Naive thymus-derived CD4-positive, alpha-beta T cell (primary cell): ENCODE measurements around the gene CHRFAM7A. TPM values are rescaled to one million over a fixed set of nuclear protein-coding genes. Genes with fewer than 3 reads are reported as not detected.
A peak's percentile ranks its signal among the peaks of the same experiment; 100 is the strongest.
"Not testable (repeated sequence)": the region's sequence is repeated elsewhere in the genome, so short reads cannot be mapped to it uniquely, and the experiment has no call there.

Experiments
- ATAC-seq: fragments of 150-1000 bp; cut with Tn5 transposase; 2 replicates; pipeline ENCODE4 v1.10.0; 2021; ENCODE audit warnings: mild to moderate bottlenecking, moderate library complexity
- CTCF ChIA-PET: fragments of 350-600 bp; sonication (Branson Sonifier 250); formaldehyde crosslinking; loops from one replicate; lab custom pipeline; 2021; ENCODE audit warnings: antibody characterized with exemption; lab: Charles Lee
- POLR2A ChIA-PET: fragments of 350-600 bp; sonication (Branson Sonifier 250); formaldehyde crosslinking; loops from one replicate; lab custom pipeline; 2021; ENCODE audit warnings: antibody characterized with exemption, inconsistent platforms; lab: Charles Lee
- DNase-seq, 9 donors: peaks; one replicate each; pipeline versions ENCODE4 v3.0.0 to v3.0.0-alpha.2; 2020 to 2022; ENCODE audit warnings: mixed read lengths in 1 of 9
- H3K27ac ChIP-seq: one replicate; pipeline ENCODE4 v1.7.0; 2013; ENCODE audit warnings: mild to moderate bottlenecking, low read depth, low read length, moderate library complexity
- H3K27me3 ChIP-seq, 2 donors: one replicate each; pipeline ENCODE4 v1.7.0; 2013; ENCODE audit warnings: low read length in 2 of 2, mild to moderate bottlenecking in 2 of 2, moderate library complexity in 2 of 2; ENCODE audit not compliant: control insufficient read depth in 2 of 2, insufficient read depth in 2 of 2
- H3K36me3 ChIP-seq, 3 experiments: 1 replicate in 2 of 3; 2 replicates in 1 of 3; pipeline ENCODE4 v1.7.0; 2013; ENCODE audit warnings: low read length in 3 of 3, mild to moderate bottlenecking in 3 of 3, moderate library complexity in 1 of 3; ENCODE audit not compliant: insufficient read depth in 3 of 3, control insufficient read depth in 2 of 3
- H3K4me1 ChIP-seq, 2 donors: one replicate each; pipeline ENCODE4 v1.7.0; 2013; ENCODE audit warnings: low read length in 2 of 2, mild to moderate bottlenecking in 2 of 2, moderate library complexity in 1 of 2; ENCODE audit not compliant: control insufficient read depth in 2 of 2, insufficient read depth in 2 of 2
- H3K4me3 ChIP-seq: 2 replicates; pipeline ENCODE4 v1.7.0; 2013; ENCODE audit warnings: mild to moderate bottlenecking, low read length
- H3K9me3 ChIP-seq, 3 experiments: 1 replicate in 2 of 3; 2 replicates in 1 of 3; pipeline ENCODE4 v1.7.0; 2013; ENCODE audit warnings: low read length in 3 of 3; ENCODE audit not compliant: control insufficient read depth in 2 of 3
- H3K27ac Mint-ChIP-seq, 9 donors: one replicate each; pipeline ENCODE4 v1.8.0; 2020 to 2022; ENCODE audit warnings: mixed read lengths in 9 of 9, mild to moderate bottlenecking in 8 of 9, moderate library complexity in 5 of 9, inconsistent platforms in 2 of 9
- H3K27me3 Mint-ChIP-seq, 5 donors: one replicate each; pipeline ENCODE4 v1.8.0; 2021 to 2022; ENCODE audit warnings: mixed read lengths in 5 of 5, mild to moderate bottlenecking in 1 of 5
- H3K36me3 Mint-ChIP-seq, 5 donors: one replicate each; pipeline ENCODE4 v1.8.0; 2020 to 2022; ENCODE audit warnings: mixed read lengths in 5 of 5, mild to moderate bottlenecking in 3 of 5, inconsistent platforms in 1 of 5
- H3K4me1 Mint-ChIP-seq, 7 donors: one replicate each; pipeline ENCODE4 v1.8.0; 2020 to 2022; ENCODE audit warnings: mixed read lengths in 7 of 7, mild to moderate bottlenecking in 3 of 7, inconsistent platforms in 1 of 7
- H3K4me3 Mint-ChIP-seq, 10 donors: one replicate each; pipeline ENCODE4 v1.8.0; 2020 to 2022; ENCODE audit warnings: mild to moderate bottlenecking in 10 of 10, mixed read lengths in 10 of 10, moderate library complexity in 6 of 10, inconsistent platforms in 2 of 10
- H3K9me3 Mint-ChIP-seq, 11 donors: one replicate each; pipeline ENCODE4 v1.8.0; 2020 to 2022; ENCODE audit warnings: mixed read lengths in 11 of 11, mild to moderate bottlenecking in 4 of 11, inconsistent platforms in 1 of 11, moderate library complexity in 1 of 11
- intact Hi-C, 2 donors: fragments of 100-400 bp; cut with micrococcal nuclease; formaldehyde crosslinking; loops; one replicate each; pipeline ENCODE4 v1.15.1; 2023
- polyA plus RNA-seq, 2 donors: library from polyadenylated mRNA; unstranded; fragments of 300-500 nt; fragmentation: Illumina TruSeq; gene quantifications; one replicate each; pipeline ENCODE4 v1.2.3, GENCODE V29; 2021
- total RNA-seq, 6 experiments: library from RNA in 5 of 6; stranded (reverse) in 5 of 6; gene quantifications; 1 replicate in 5 of 6; 2 replicates in 1 of 6; pipeline ENCODE4 v1.2.3 and lab custom pipeline; 2021 to 2026

CHRFAM7A gene
- total RNA-seq, result 1 to 10 TPM in 3 of 5 experiments, under 1 TPM in 2; 0.19 to 2.9 (median 1.8) TPM
- not detected for polyA plus RNA-seq
- total RNA-seq (lab: John Stamatoyannopoulos, UW), result not detected

- H3K27me3 ChIP-seq, H3K4me1 Mint-ChIP-seq, H3K27me3 Mint-ChIP-seq, H3K9me3 Mint-ChIP-seq, H3K27ac ChIP-seq, H3K27ac Mint-ChIP-seq, intact Hi-C loops, H3K36me3 ChIP-seq, H3K9me3 ChIP-seq, POLR2A ChIA-PET, DNase-seq, H3K4me1 ChIP-seq, H3K36me3 Mint-ChIP-seq, H3K4me3 ChIP-seq, CTCF ChIA-PET: not testable (repeated sequence)
- peak within 1 kb of the TSS in 1 of 10 donors; percentile 39 for H3K4me3 Mint-ChIP-seq
- peak; percentile 78 for ATAC-seq
Measured at GRCh38 chr15:30392766-30393663, at the start of gene CHRFAM7A. CHRFAM7A (minus strand) TSS chr15:30393540; CDS start chr15:30383351, 10,189 bp downstream.

GRCh38 chr15:30438348-30438747, 45.0 kb upstream of the CHRFAM7A start:
- CTCF ChIA-PET, H3K9me3 Mint-ChIP-seq: not testable (repeated sequence)

GRCh38 chr15:30435878-30436277, 42.5 kb upstream of the CHRFAM7A start:
- H3K36me3 Mint-ChIP-seq, H3K9me3 Mint-ChIP-seq, H3K4me3 Mint-ChIP-seq, H3K36me3 ChIP-seq, POLR2A ChIA-PET, H3K27me3 Mint-ChIP-seq, H3K4me3 ChIP-seq, H3K27ac ChIP-seq, H3K9me3 ChIP-seq, ATAC-seq, H3K27me3 ChIP-seq, CTCF ChIA-PET, DNase-seq, H3K4me1 Mint-ChIP-seq, intact Hi-C loops, H3K27ac Mint-ChIP-seq, H3K4me1 ChIP-seq: not testable (repeated sequence)

More at GRCh38 chr15:30438348-30438747, 45.0 kb upstream of the CHRFAM7A start:
- H3K4me3 ChIP-seq, H3K4me1 ChIP-seq, H3K27ac Mint-ChIP-seq, H3K4me3 Mint-ChIP-seq, H3K36me3 Mint-ChIP-seq, H3K27me3 Mint-ChIP-seq, H3K9me3 ChIP-seq, POLR2A ChIA-PET, H3K27me3 ChIP-seq, DNase-seq, H3K36me3 ChIP-seq, ATAC-seq, intact Hi-C loops, H3K4me1 Mint-ChIP-seq, H3K27ac ChIP-seq: not testable (repeated sequence)

GRCh38 chr15:30420723-30421122, 27.4 kb upstream of the CHRFAM7A start:
- not testable (repeated sequence) for H3K27ac Mint-ChIP-seq, ATAC-seq, H3K4me3 Mint-ChIP-seq

GRCh38 chr15:30414160-30414559, 20.8 kb upstream of the CHRFAM7A start, which contains the start of gene GOLGA8R:
GOLGA8R (minus strand) TSS chr15:30414260; CDS start chr15:30414162, 98 bp downstream.
- H3K4me3 ChIP-seq, POLR2A ChIA-PET, CTCF ChIA-PET, H3K4me1 Mint-ChIP-seq, H3K27ac ChIP-seq, intact Hi-C loops, H3K4me3 Mint-ChIP-seq, H3K36me3 Mint-ChIP-seq, H3K4me1 ChIP-seq, H3K27me3 ChIP-seq, H3K9me3 ChIP-seq, ATAC-seq, H3K9me3 Mint-ChIP-seq, H3K36me3 ChIP-seq, DNase-seq, H3K27ac Mint-ChIP-seq, H3K27me3 Mint-ChIP-seq: not testable (repeated sequence)

More at GRCh38 chr15:30420723-30421122, 27.4 kb upstream of the CHRFAM7A start:
- H3K4me1 Mint-ChIP-seq, H3K36me3 ChIP-seq, CTCF ChIA-PET, H3K9me3 ChIP-seq, H3K36me3 Mint-ChIP-seq, H3K4me3 ChIP-seq, H3K4me1 ChIP-seq, H3K9me3 Mint-ChIP-seq, H3K27me3 ChIP-seq, intact Hi-C loops, POLR2A ChIA-PET, H3K27me3 Mint-ChIP-seq, H3K27ac ChIP-seq, DNase-seq: not testable (repeated sequence)

GRCh38 chr15:30407636-30408035, 14.3 kb upstream of the CHRFAM7A start:
- H3K36me3 Mint-ChIP-seq, H3K27ac Mint-ChIP-seq, CTCF ChIA-PET, POLR2A ChIA-PET, H3K4me1 ChIP-seq, H3K9me3 Mint-ChIP-seq, H3K27me3 Mint-ChIP-seq, H3K27me3 ChIP-seq, H3K4me3 ChIP-seq, H3K9me3 ChIP-seq, intact Hi-C loops, ATAC-seq, H3K27ac ChIP-seq, H3K4me1 Mint-ChIP-seq, H3K36me3 ChIP-seq, DNase-seq, H3K4me3 Mint-ChIP-seq: not testable (repeated sequence)

GRCh38 chr15:30398988-30399387, 5.6 kb upstream of the CHRFAM7A start:
- H3K4me3 ChIP-seq, H3K9me3 ChIP-seq, H3K9me3 Mint-ChIP-seq, H3K4me3 Mint-ChIP-seq, H3K4me1 Mint-ChIP-seq, intact Hi-C loops, POLR2A ChIA-PET, H3K36me3 Mint-ChIP-seq, H3K4me1 ChIP-seq, H3K27me3 Mint-ChIP-seq, H3K27ac ChIP-seq, H3K27ac Mint-ChIP-seq, H3K36me3 ChIP-seq, H3K27me3 ChIP-seq, CTCF ChIA-PET: not testable (repeated sequence)
- peak; percentile 75 for ATAC-seq
- DNase-seq, result peak; percentile 5 to 56 (median 30)
